Neuronal stem cell (in vitro differentiated cells): Measurements from ENCODE around the gene CLN5.
"Not testable (repeated sequence)": the region's sequence is repeated elsewhere in the genome, so short reads cannot be mapped to it uniquely, and the experiment has no call there.

Source experiments
- DNase-seq: peaks from one replicate; pipeline ENCODE4 v3.0.0-alpha.2; 2013; ENCODE audit warnings: low spot score
- H2AFZ ChIP-seq: one replicate; pipeline ENCODE4 v1.6.1; 2013; ENCODE audit warnings: mild to moderate bottlenecking, low read length, inconsistent platforms
- H2AK5ac ChIP-seq: 2 replicates; pipeline ENCODE4 v1.6.1; 2013; ENCODE audit warnings: low read depth, mild to moderate bottlenecking, inconsistent platforms, low read length, moderate library complexity, mixed read lengths
- H2BK120ac ChIP-seq: 2 replicates; pipeline ENCODE4 v1.6.1; 2013; ENCODE audit warnings: low read depth, mild to moderate bottlenecking, inconsistent platforms, low read length, moderate library complexity, mixed read lengths
- H2BK12ac ChIP-seq: one replicate; pipeline ENCODE4 v1.6.1; 2013; ENCODE audit warnings: low read length, inconsistent platforms
- H2BK15ac ChIP-seq: 2 replicates; pipeline ENCODE4 v1.6.1; 2013; ENCODE audit warnings: mild to moderate bottlenecking, low read length, inconsistent platforms, mixed read lengths
- H2BK5ac ChIP-seq: one replicate; pipeline ENCODE4 v1.6.1; 2013; ENCODE audit warnings: inconsistent platforms, mild to moderate bottlenecking, low read length, moderate library complexity
- H3K14ac ChIP-seq: one replicate; pipeline ENCODE4 v1.6.1; 2013; ENCODE audit warnings: low read length, inconsistent platforms
- H3K18ac ChIP-seq: 2 replicates; pipeline ENCODE4 v1.6.1; 2013; ENCODE audit warnings: low read length, inconsistent platforms
- H3K23ac ChIP-seq: 2 replicates; pipeline ENCODE4 v1.6.1; 2013; ENCODE audit warnings: low read depth, mild to moderate bottlenecking, mixed read lengths, low read length, inconsistent platforms; ENCODE audit not compliant: poor library complexity
- H3K27ac ChIP-seq: replicated peaks from 3 replicates; pipeline ENCODE4 v1.5.1; 2013; ENCODE audit warnings: low read length, inconsistent platforms
- H3K27me3 ChIP-seq, 3 experiments: 2 replicates each; pipeline ENCODE4 v1.6.1; 2013; ENCODE audit warnings: low read length in 3 of 3, mild to moderate bottlenecking in 2 of 3, inconsistent platforms in 1 of 3, low read depth in 1 of 3, mixed read lengths in 1 of 3, moderate library complexity in 1 of 3; ENCODE audit not compliant: control insufficient read depth in 3 of 3, insufficient read depth in 3 of 3
- H3K36me3 ChIP-seq, 2 donors: replicated peaks in 1 of 2; 2 replicates each; pipeline ENCODE4 v1.6.1; 2013; ENCODE audit warnings: low read length in 2 of 2; ENCODE audit not compliant: control insufficient read depth in 2 of 2, insufficient read depth in 2 of 2
- H3K4ac ChIP-seq: 2 replicates; pipeline ENCODE4 v1.6.1; 2013; ENCODE audit warnings: inconsistent platforms, mild to moderate bottlenecking, low read length, moderate library complexity
- H3K4me1 ChIP-seq, 2 donors: 1 replicate in 1 of 2; 2 replicates in 1 of 2; pipeline ENCODE4 v1.6.1; 2013; ENCODE audit warnings: low read length in 2 of 2, low read depth in 1 of 2; ENCODE audit not compliant: control insufficient read depth in 2 of 2, insufficient read depth in 1 of 2
- H3K4me2 ChIP-seq: one replicate; pipeline ENCODE4 v1.6.1; 2013; ENCODE audit warnings: mild to moderate bottlenecking, low read length, inconsistent platforms; ENCODE audit not compliant: insufficient read depth, poor library complexity, severe bottlenecking
- H3K4me3 ChIP-seq, 2 donors: 2 replicates each; pipeline ENCODE4 v1.5.1; 2013; ENCODE audit warnings: low read length in 2 of 2, mild to moderate bottlenecking in 2 of 2, inconsistent platforms in 1 of 2, moderate library complexity in 1 of 2
- H3K79me1 ChIP-seq: one replicate; pipeline ENCODE4 v1.6.1; 2013; ENCODE audit warnings: low read depth, mild to moderate bottlenecking, inconsistent platforms, low read length, moderate library complexity
- H3K9ac ChIP-seq: one replicate; pipeline ENCODE4 v1.6.1; 2013; ENCODE audit warnings: mild to moderate bottlenecking, low read depth, low read length, inconsistent platforms; ENCODE audit not compliant: poor library complexity
- H3K9me3 ChIP-seq, 2 donors: replicated peaks in 1 of 2; 2 replicates each; pipeline versions ENCODE3 to v1.6.1; 2013; ENCODE audit warnings: low read length in 2 of 2, mild to moderate bottlenecking in 2 of 2, inconsistent platforms in 1 of 2, low read depth in 1 of 2, mixed read lengths in 1 of 2, moderate library complexity in 1 of 2; ENCODE audit not compliant: control insufficient read depth in 2 of 2, insufficient read depth in 1 of 2
- H4K8ac ChIP-seq: one replicate; pipeline ENCODE4 v1.6.1; 2013; ENCODE audit warnings: low read depth, mild to moderate bottlenecking, inconsistent platforms, low read length, moderate library complexity
- H4K91ac ChIP-seq: one replicate; pipeline ENCODE4 v1.6.1; 2013; ENCODE audit warnings: low read length, low read depth, mild to moderate bottlenecking, inconsistent platforms; ENCODE audit not compliant: poor library complexity
- WGBS, 2 donors: extraction: QIAGEN DNeasy Blood & Tissue Kit; methylation state at CpG; one replicate each; pipeline ENCODE4 v1.1.7; 2013; ENCODE audit warnings: missing lambda C conversion rate in 2 of 2, mixed read lengths in 1 of 2; ENCODE audit not compliant: insufficient read length in 2 of 2, insufficient replicate concordance in 1 of 2; ENCODE audit errors: extremely low coverage in 2 of 2; 5-methylcytosine and 5-hydroxymethylcytosine counted together

The CLN5 gene

DNA sequence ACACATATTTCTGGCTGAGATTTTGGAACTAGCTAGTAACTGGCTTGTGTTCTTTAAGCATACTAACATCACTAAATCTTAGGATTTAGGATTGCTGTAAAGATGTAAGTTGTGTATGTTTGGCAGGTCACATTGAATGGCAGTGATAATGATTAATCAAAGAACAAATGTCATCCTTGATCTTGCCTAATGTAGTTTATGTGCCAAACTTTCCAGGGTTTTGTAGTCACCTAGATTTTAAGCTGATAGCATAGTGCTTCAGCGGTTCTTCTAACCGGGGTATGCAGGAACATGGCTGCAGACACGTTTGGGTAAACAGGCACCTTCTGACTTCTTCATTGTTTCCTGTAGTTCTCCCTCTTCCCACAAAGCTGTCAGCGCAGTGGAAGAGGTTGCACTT lies 9.7 kb downstream of the CLN5 start:
- Histone ChIP-seq H3K4me1 (no peaks in the 10 kb centered on the region), H3K18ac (no peak overlapping the region), H3K27ac (no peak overlapping the region), H3K4me3 (no peak overlapping the region), H2BK15ac (no peak overlapping the region), H2BK120ac (no peak overlapping the region), H3K9ac (no peak overlapping the region), H3K4me2 (no peak overlapping the region), H2BK5ac (no peak overlapping the region), H4K8ac (no peak overlapping the region), H4K91ac (no peak overlapping the region), H3K23ac (no peak overlapping the region), H3K4ac (no peak overlapping the region), H3K14ac (no peak overlapping the region), H2AK5ac (no peak overlapping the region), H2BK12ac (no peak overlapping the region), H3K79me1 (no peaks in the 10 kb centered on the region), H3K36me3 (peaks cover 4 to 95% of the 10 kb centered on the region in 2 donors), H3K9me3 (no peaks in the 10 kb centered on the region), H3K27me3 (no peaks in the 10 kb centered on the region), H2AFZ (no peak overlapping the region)
- no CpG with 5 or more reads among the region's 4 CpGs for WGBS, 2 donors
- DNase-seq, result no peak

DNA sequence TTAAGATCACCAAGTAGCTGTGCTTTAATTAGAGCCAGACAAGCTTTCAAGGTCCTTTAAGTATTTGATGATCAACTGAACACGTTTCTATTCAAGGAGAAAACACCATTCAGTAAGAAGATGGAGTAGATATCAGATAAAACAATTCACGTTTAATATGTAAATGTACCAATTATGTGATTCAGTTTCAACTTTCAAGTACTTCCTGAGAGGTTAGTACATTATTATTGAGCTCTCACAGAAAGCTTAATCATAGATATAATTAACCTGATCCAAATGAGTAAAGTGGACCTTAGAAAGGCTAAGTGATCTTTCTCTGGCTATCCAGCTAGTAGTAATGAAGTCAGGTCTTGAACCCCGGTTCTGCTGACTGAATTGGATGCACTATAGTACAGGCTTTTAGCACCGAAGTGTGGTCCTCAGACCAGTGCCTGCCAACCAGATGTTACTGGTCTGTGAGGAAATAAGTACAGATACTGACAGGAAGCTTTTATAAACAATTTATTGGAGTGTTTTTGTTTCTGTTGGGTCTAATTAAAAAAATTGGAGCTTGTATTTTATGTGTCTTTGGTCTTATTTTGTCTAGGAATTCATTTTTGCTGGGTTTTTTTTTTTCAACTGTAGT lies 10.2 kb downstream of the CLN5 start:
- H3K4me2 ChIP-seq, result no peak overlapping the region
- no peaks in the 10 kb centered on the region for H3K79me1 ChIP-seq
- H3K4ac ChIP-seq, result no peak overlapping the region
- no peak for DNase-seq
- no peak overlapping the region for H3K9ac ChIP-seq
- H2BK5ac ChIP-seq, result no peak overlapping the region
- H4K8ac ChIP-seq, result no peak overlapping the region
- H3K14ac ChIP-seq, result no peak overlapping the region
- H3K23ac ChIP-seq, result no peak overlapping the region
- H3K36me3 ChIP-seq, result peaks cover 4 to 95% of the 10 kb centered on the region in 2 donors
- no peak overlapping the region for H3K4me3 ChIP-seq
- no CpG with 5 or more reads among the region's 4 CpGs for WGBS, 2 donors
- no peak overlapping the region for H4K91ac ChIP-seq
- no peaks in the 10 kb centered on the region for H3K4me1 ChIP-seq
- no peaks in the 10 kb centered on the region for H3K9me3 ChIP-seq
- no peak overlapping the region for H2BK15ac ChIP-seq
- no peak overlapping the region for H3K18ac ChIP-seq
- H2BK12ac ChIP-seq, result no peak overlapping the region
- H3K27me3 ChIP-seq, result no peaks in the 10 kb centered on the region
- no peak overlapping the region for H2BK120ac ChIP-seq
- H2AFZ ChIP-seq, result no peak overlapping the region
- no peak overlapping the region for H3K27ac ChIP-seq
- H2AK5ac ChIP-seq, result no peak overlapping the region

- no peak overlapping the region for H3K23ac ChIP-seq
- no peak overlapping the region for H3K9ac ChIP-seq
- no peak overlapping the region for H4K8ac ChIP-seq
- H3K27me3 ChIP-seq, result no peaks in the 10 kb centered on the region
- H2BK5ac ChIP-seq, result no peak overlapping the region
- no peaks in the 10 kb centered on the region for H3K9me3 ChIP-seq
- H2BK12ac ChIP-seq, result no peak overlapping the region
- no peak overlapping the region for H3K4ac ChIP-seq
- no peak overlapping the region for H2BK120ac ChIP-seq
- H3K4me3 ChIP-seq, result no peak overlapping the region
- no peak overlapping the region for H2AFZ ChIP-seq
- H4K91ac ChIP-seq, result no peak overlapping the region
- peaks cover 7 to 98% of the 10 kb centered on the region in 2 donors for H3K36me3 ChIP-seq
- no peak overlapping the region for H2BK15ac ChIP-seq
- no CpG with 5 or more reads among the region's 7 CpGs for WGBS, 2 donors
- H3K14ac ChIP-seq, result no peak overlapping the region
- no peaks in the 10 kb centered on the region for H3K4me1 ChIP-seq
- no peak for DNase-seq
- H3K4me2 ChIP-seq, result no peak overlapping the region
- H3K79me1 ChIP-seq, result no peaks in the 10 kb centered on the region
- H3K18ac ChIP-seq, result no peak overlapping the region
- H2AK5ac ChIP-seq, result no peak overlapping the region
- no peak overlapping the region for H3K27ac ChIP-seq
Measured at GRCh38 chr13:77002590-77003190, 10.8 kb downstream of the CLN5 start.

DNA sequence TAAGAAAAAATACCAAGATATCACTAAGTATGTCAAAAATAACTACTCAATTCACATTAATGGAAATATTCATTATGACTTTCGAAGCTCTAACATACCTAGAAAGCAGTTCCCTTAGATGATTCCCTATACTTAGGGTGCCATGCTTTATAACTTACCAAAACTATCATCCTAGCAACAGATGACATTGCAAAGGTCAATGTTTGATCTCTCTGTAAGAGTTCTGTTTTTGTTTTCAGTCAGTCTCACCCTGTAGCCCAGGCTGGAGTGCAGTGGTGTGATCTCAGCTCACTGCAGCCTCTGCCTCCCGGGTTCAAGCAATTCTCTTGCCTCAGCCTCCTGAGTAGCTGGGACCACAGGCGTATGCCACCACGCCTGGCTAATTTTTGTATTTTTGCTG lies 16.5 kb downstream of the CLN5 start:
- not testable (repeated sequence) for H2AK5ac ChIP-seq, DNase-seq, H2BK15ac ChIP-seq, H3K27me3 ChIP-seq, H3K14ac ChIP-seq, H3K9ac ChIP-seq, H2BK5ac ChIP-seq, H2AFZ ChIP-seq, H2BK12ac ChIP-seq, H3K27ac ChIP-seq, H3K4me3 ChIP-seq, H3K4ac ChIP-seq, H3K23ac ChIP-seq, H4K8ac ChIP-seq, H3K9me3 ChIP-seq, H3K18ac ChIP-seq, H4K91ac ChIP-seq, H3K79me1 ChIP-seq, H3K4me2 ChIP-seq, H3K4me1 ChIP-seq, H2BK120ac ChIP-seq
- peaks cover 10 to 99% of the 10 kb centered on the region in 2 donors for H3K36me3 ChIP-seq
- no CpG with 5 or more reads among the region's 4 CpGs for WGBS, 2 donors
